Testis (tissue), 3 donors: ENCODE results near the gene SVIL. TPM values are rescaled to one million over a fixed set of nuclear protein-coding genes. Genes with fewer than 3 reads are reported as not detected.

Experiments used
- DNase-seq: peaks from one replicate; pipeline ENCODE4 v3.0.0-alpha.2; 2019
- H3K27ac ChIP-seq, 2 donors: fragments of 200-600 bp; sonication (generic); one replicate each; pipeline ENCODE4 v1.5.1; 2019
- H3K27me3 ChIP-seq: fragments of 200-600 bp; sonication (generic); one replicate; pipeline ENCODE4 v1.5.1; 2019
- H3K36me3 ChIP-seq: fragments of 200-600 bp; sonication (generic); one replicate; pipeline ENCODE4 v1.5.1; 2017; ENCODE audit warnings: low read depth; ENCODE audit errors: missing control alignments
- H3K4me1 ChIP-seq: fragments of 200-600 bp; sonication (generic); one replicate; pipeline ENCODE4 v1.5.1; 2019
- H3K4me3 ChIP-seq, 2 donors: fragments of 200-600 bp; sonication (generic); one replicate each; pipeline ENCODE4 v1.5.1; 2017 to 2019
- H3K9me3 ChIP-seq: fragments of 200-600 bp; sonication (generic); one replicate; pipeline ENCODE4 v1.5.1; 2017
- CTCF ChIP-seq, 3 experiments: fragments of 450-650 bp in 2 of 3; fragments of 200-600 bp in 1 of 3; sonication (generic) in 1 of 3; IDR thresholded peaks; one replicate each; pipeline ENCODE4 v1.5.1; 2016 to 2019; ENCODE audit warnings: antibody characterized with exemption in 3 of 3, mild to moderate bottlenecking in 2 of 3, moderate library complexity in 1 of 3
- POLR2A ChIP-seq: fragments of 450-650 bp; IDR thresholded peaks from one replicate; pipeline ENCODE4 v1.6.1; 2017; ENCODE audit warnings: antibody characterized with exemption, mild to moderate bottlenecking, moderate library complexity
- WGBS, 2 donors: methylation state at CpG; one replicate each; pipeline ENCODE4 v1.1.5; 2018; 5-methylcytosine and 5-hydroxymethylcytosine counted together
- intact Hi-C: fragments of 100-400 bp; cut with DNase I; formaldehyde crosslinking; loops from one replicate; pipeline ENCODE4 v1.15.1; 2023; ENCODE audit warnings: low total_unique reads
- polyA plus RNA-seq: library from polyadenylated mRNA; stranded (reverse); fragments of 350-450 nt; fragmentation: Illumina TruSeq; extraction: RNeasy Lipid Tissue Mini Kit (QIAGEN cat#74804); gene quantifications from one replicate; pipeline ENCODE4 v1.2.3, GENCODE V29; 2014; ENCODE audit warnings: low read depth, low replicate concordance; ENCODE audit not compliant: insufficient read depth
- total RNA-seq, 2 donors: library from RNA; depleted of rRNA; stranded (reverse); fragments of >200 nt; gene quantifications; one replicate each; pipeline ENCODE4 v1.2.3, GENCODE V29; 2016

SVIL gene
- total and polyA plus RNA-seq, 3 donors from 2014 or later: 44.7 to 67.6 (median 63.1) TPM

GRCh38 chr10:29620112-29620690 is 14.6 kb downstream of the SVIL start:
- Histone ChIP-seq H3K9me3 (no peaks in the 10 kb centered on the region), H3K4me1 (peaks cover 34% of the 10 kb centered on the region), H3K36me3 (no peaks in the 10 kb centered on the region), H3K27ac (peak overlapping the region; percentile 29 to 76), H3K27me3 (no peaks in the 10 kb centered on the region), H3K4me3 (no peak overlapping the region)
- DNase-seq: no peak
- WGBS, 2 donors: 77 to 81% methylated on average over 5 of the region's 5 CpGs
- TF ChIP-seq CTCF (IDR thresholded peaks at IDR 0.05) (no peak), POLR2A (no peak)
- intact Hi-C loops: no loop called here

- no peak for DNase-seq
- no peak overlapping the region for H3K4me3 ChIP-seq
- intact Hi-C loops: no loop called here
- WGBS, 2 donors: 27 to 58% methylated on average over 5 of the region's 5 CpGs
- TF ChIP-seq CTCF (IDR thresholded peaks at IDR 0.05) (no peak), POLR2A (no peak)
- peak overlapping the region; percentile 47 to 75 for H3K27ac ChIP-seq
- H3K36me3 ChIP-seq: no peaks in the 10 kb centered on the region
- no peaks in the 10 kb centered on the region for H3K27me3 ChIP-seq
- H3K4me1 ChIP-seq: peaks cover 34% of the 10 kb centered on the region
- H3K9me3 ChIP-seq: no peaks in the 10 kb centered on the region
These were observed 15.5 kb downstream of the SVIL start for GRCh38 chr10:29619241-29619669.

- Histone ChIP-seq H3K9me3 (no peaks in the 10 kb centered on the region), H3K27me3 (no peaks in the 10 kb centered on the region), H3K4me1 (peaks cover 34% of the 10 kb centered on the region), H3K4me3 (no peak overlapping the region), H3K27ac (peak overlapping the region; percentile 47 to 75), H3K36me3 (no peaks in the 10 kb centered on the region)
- TF ChIP-seq CTCF (IDR thresholded peaks at IDR 0.05) (no peak), POLR2A (no peak)
- 58 to 72% methylated on average over 14 of the region's 14 CpGs for WGBS, 2 donors
- intact Hi-C loops: no loop called here
- DNase-seq: no peak
These were observed 16.2 kb downstream of the SVIL start for GRCh38 chr10:29618341-29619171.

GRCh38 chr10:29617880-29618340 is 16.9 kb downstream of the SVIL start:
- Histone ChIP-seq H3K27me3 (no peaks in the 10 kb centered on the region), H3K4me1 (peaks cover 31% of the 10 kb centered on the region), H3K4me3 (no peak overlapping the region), H3K27ac (peak overlapping the region in 1 of 2 donors; percentile 47), H3K36me3 (no peaks in the 10 kb centered on the region), H3K9me3 (no peaks in the 10 kb centered on the region)
- no peak for TF ChIP-seq CTCF (IDR thresholded peaks at IDR 0.05)
- no peak for TF ChIP-seq POLR2A
- peak; percentile 68 for DNase-seq
- intact Hi-C loops: no loop called here
- 31 to 41% methylated on average over 8 of the region's 8 CpGs for WGBS, 2 donors
